Measurements from ENCODE around the gene BACE1-AS. TPM values are rescaled to one million over a fixed set of nuclear protein-coding genes. Genes with fewer than 3 reads are reported as not detected.

Gene BACE1-AS
- total and polyA plus RNA-seq, 2 experiments from 2014 or later = 3.6 to 3.9 TPM

DNA sequence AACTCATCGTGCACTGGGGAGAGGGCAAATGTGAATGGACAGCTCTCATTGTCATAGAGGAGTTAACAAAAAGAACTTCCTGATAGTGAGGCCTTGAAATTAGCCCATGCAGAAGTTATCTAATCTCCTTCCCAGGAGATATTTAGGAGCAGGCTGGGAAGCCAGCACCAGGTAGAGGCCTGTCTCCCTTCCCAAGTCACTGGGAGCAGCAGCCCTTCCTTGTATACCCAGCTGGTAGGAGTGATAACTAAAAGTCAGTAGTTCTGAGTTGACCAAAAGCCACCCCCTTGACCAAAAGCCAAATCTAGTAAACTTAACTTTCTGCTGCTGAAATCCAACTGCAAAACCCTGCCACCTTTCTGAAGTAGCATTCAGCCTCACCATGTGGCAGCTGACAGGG lies 1.4 kb upstream of the BACE1-AS start:
- no peak overlapping the region for H3K4me3 ChIP-seq
- H3K9me3 ChIP-seq (ENCODE audit: low read depth) = no peaks in the 10 kb centered on the region
- no peak for DNase-seq (ENCODE audit: low spot score)
- no peak for TF ChIP-seq EZH2phosphoT487 (IDR thresholded peaks at IDR 0.05; ENCODE audit: low read depth, severe bottlenecking, unreplicated experiment)
- TF ChIP-seq, protein P1, sequence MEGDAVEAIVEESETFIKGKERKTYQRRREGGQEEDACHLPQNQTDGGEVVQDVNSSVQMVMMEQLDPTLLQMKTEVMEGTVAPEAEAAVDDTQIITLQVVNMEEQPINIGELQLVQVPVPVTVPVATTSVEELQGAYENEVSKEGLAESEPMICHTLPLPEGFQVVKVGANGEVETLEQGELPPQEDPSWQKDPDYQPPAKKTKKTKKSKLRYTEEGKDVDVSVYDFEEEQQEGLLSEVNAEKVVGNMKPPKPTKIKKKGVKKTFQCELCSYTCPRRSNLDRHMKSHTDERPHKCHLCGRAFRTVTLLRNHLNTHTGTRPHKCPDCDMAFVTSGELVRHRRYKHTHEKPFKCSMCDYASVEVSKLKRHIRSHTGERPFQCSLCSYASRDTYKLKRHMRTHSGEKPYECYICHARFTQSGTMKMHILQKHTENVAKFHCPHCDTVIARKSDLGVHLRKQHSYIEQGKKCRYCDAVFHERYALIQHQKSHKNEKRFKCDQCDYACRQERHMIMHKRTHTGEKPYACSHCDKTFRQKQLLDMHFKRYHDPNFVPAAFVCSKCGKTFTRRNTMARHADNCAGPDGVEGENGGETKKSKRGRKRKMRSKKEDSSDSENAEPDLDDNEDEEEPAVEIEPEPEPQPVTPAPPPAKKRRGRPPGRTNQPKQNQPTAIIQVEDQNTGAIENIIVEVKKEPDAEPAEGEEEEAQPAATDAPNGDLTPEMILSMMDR (IDR thresholded peaks at IDR 0.05; ENCODE audit: poor library complexity) = no peak
- no peak for TF ChIP-seq EZH2 (IDR thresholded peaks at IDR 0.05; ENCODE audit: borderline replicate concordance)
- H3K27ac ChIP-seq = no peak overlapping the region
- no peaks in the 10 kb centered on the region for H3K27me3 ChIP-seq
- H3K36me3 ChIP-seq (replicated peaks; ENCODE audit: insufficient read depth, low read depth) = no peaks in the 10 kb centered on the region
- H4K20me1 ChIP-seq (ENCODE audit: insufficient read depth, poor library complexity, severe bottlenecking) = no peaks in the 10 kb centered on the region
- no peak overlapping the region for H3K4me2 ChIP-seq
- no peaks in the 10 kb centered on the region for H3K9me2 ChIP-seq (replicated peaks; ENCODE audit: insufficient read depth)
- 79% methylated on average over 1 of the region's 1 CpG for WGBS (ENCODE audit: low lambda C conversion rate, missing lambda C conversion rate)
- H3K4me1 ChIP-seq (ENCODE audit: insufficient read depth) = no peaks in the 10 kb centered on the region
- no peak overlapping the region for H2AFZ ChIP-seq
- no peaks in the 10 kb centered on the region for H3K79me2 ChIP-seq

DNA sequence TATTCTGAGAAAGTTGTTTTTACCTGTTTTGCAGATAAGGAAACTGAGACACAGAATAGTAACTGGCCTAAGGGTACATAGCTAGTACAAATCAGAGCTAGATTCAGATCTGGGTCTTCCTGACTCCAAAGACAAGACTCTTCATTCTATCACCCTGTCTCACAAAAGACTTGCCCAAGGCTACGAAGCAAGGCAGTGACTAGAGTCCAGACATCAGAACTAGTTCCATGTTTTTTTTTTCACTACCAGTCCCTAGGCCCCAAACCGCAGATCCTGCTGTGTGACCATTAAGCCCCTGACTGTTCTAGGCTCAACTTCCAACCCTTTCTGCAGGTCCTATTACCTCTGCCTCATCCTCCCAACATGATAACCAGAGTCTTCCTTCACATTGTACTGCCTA lies 1.5 kb downstream of the BACE1-AS start:
- H4K20me1 ChIP-seq (ENCODE audit: insufficient read depth, poor library complexity, severe bottlenecking) = no peaks in the 10 kb centered on the region
- 86% methylated on average over 2 of the region's 2 CpGs for WGBS (ENCODE audit: low lambda C conversion rate, missing lambda C conversion rate)
- no peaks in the 10 kb centered on the region for H3K27me3 ChIP-seq
- no peaks in the 10 kb centered on the region for H3K9me3 ChIP-seq (ENCODE audit: low read depth)
- H3K36me3 ChIP-seq (replicated peaks; ENCODE audit: insufficient read depth, low read depth) = no peaks in the 10 kb centered on the region
- H3K9me2 ChIP-seq (replicated peaks; ENCODE audit: insufficient read depth) = no peaks in the 10 kb centered on the region
- no peak overlapping the region for H2AFZ ChIP-seq
- H3K4me1 ChIP-seq (ENCODE audit: insufficient read depth) = no peaks in the 10 kb centered on the region
- H3K4me3 ChIP-seq = no peak overlapping the region
- no peak overlapping the region for H3K4me2 ChIP-seq
- TF ChIP-seq EZH2 (IDR thresholded peaks at IDR 0.05; ENCODE audit: borderline replicate concordance) = no peak
- TF ChIP-seq, protein P1 (IDR thresholded peaks at IDR 0.05; ENCODE audit: poor library complexity) = no peak
- TF ChIP-seq EZH2phosphoT487 (IDR thresholded peaks at IDR 0.05; ENCODE audit: low read depth, severe bottlenecking, unreplicated experiment) = no peak
- H3K27ac ChIP-seq = no peak overlapping the region
- no peak for DNase-seq (ENCODE audit: low spot score)
- no peaks in the 10 kb centered on the region for H3K79me2 ChIP-seq

DNA sequence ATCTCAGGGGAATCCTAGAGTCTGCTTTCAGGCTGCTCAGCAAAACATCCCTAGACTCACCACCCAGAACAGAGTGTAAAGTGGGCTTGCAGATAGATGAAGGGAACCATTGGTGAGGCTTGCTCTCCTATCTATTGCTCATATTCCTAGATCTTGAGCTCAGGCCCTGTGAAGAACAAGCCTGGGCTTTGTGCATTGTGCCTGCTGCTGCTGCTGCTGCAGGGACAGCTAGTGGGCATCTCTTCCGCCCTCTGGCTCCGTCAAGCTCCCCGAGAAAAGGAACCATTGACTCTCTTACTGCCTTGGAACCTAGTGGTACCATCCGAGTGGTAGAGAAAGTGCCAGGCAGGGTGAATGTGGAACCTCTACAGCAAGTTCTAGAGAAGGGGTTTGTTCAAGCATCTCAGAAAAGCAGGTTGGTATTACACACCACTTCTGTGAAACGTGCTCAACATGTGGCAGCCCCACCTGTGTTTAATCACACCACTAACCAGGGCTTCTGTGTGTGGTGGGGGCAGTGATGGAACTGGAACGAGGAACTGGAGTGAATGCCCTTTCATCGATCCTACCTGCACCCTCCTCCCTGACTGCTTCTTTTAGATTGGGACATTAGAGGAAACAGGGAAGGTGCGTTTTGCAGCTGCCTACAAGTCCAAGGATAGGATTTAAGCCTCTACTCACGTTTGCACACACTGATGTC lies 4.4 kb downstream of the BACE1-AS start:
- peaks cover 21% of the 10 kb centered on the region for H3K4me1 ChIP-seq (ENCODE audit: insufficient read depth)
- H4K20me1 ChIP-seq (ENCODE audit: insufficient read depth, poor library complexity, severe bottlenecking) = no peaks in the 10 kb centered on the region
- H3K9me3 ChIP-seq (ENCODE audit: low read depth) = no peaks in the 10 kb centered on the region
- no peak overlapping the region for H3K4me3 ChIP-seq
- H3K79me2 ChIP-seq = no peaks in the 10 kb centered on the region
- no peak overlapping the region for H3K27ac ChIP-seq
- no peak overlapping the region for H3K4me2 ChIP-seq
- H3K9me2 ChIP-seq (replicated peaks; ENCODE audit: insufficient read depth) = no peaks in the 10 kb centered on the region
- WGBS (ENCODE audit: low lambda C conversion rate, missing lambda C conversion rate) = 84% methylated on average over 9 of the region's 9 CpGs
- H3K27me3 ChIP-seq = no peaks in the 10 kb centered on the region
- H2AFZ ChIP-seq = no peak overlapping the region
- TF ChIP-seq, protein P1 (IDR thresholded peaks at IDR 0.05; ENCODE audit: poor library complexity) = no peak
- no peak for TF ChIP-seq EZH2 (IDR thresholded peaks at IDR 0.05; ENCODE audit: borderline replicate concordance)
- TF ChIP-seq EZH2phosphoT487 (IDR thresholded peaks at IDR 0.05; ENCODE audit: low read depth, severe bottlenecking, unreplicated experiment) = no peak
- DNase-seq (ENCODE audit: low spot score) = no peak
- H3K36me3 ChIP-seq (replicated peaks; ENCODE audit: insufficient read depth, low read depth) = no peaks in the 10 kb centered on the region
